Activated CD8-positive, alpha-beta memory T cell treated with anti-CD3 and anti-CD28 coated beads, Interleukin-2, amount 50 U/mL, for 4 hours (primary cell): ENCODE data around the gene CENPT.

Source experiments
- DNase-seq: peaks from one replicate; pipeline ENCODE4 v3.0.0-alpha.2; 2020

CENPT gene

DNA sequence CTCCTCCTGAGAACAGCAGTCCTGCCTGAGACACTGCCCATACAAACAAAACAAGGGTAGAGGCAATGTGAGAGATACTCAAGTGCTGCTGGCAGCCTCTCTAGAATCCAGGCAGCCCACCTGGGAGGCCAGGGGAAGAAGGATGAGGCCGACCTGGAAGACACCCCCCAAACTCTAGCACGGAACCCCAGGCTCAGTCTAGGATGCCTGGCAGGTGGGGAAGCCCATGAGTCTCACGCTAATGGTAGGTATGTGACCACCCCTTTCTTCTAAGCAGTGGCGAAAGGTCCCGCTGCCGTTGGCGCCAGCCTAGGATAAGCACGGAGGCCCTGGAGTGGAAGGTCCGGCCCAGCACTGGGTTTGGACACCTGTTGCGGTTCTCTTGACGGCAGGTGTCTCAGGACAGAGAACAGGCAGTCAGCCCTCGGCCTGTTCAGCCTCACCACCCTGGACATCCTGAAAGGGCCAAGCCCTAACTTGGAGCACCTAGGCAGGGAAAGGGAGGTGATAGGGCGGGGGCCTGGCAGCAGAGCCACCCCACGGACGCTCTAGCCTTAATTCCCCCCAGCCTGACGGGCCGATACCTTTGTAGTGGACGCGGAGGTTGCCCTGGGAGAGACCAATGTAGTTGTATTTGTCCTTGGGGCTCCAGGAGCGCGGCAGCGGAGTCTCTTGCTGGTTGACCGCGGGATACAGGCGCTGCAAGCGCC, 41.6 kb downstream of the CENPT start:
- DNase-seq: peak; percentile 19

GRCh38 chr16:67804853-67805542, 42.5 kb downstream of the CENPT start:
- no peak for DNase-seq

- DNase-seq: no peak
Measured at GRCh38 chr16:67803894-67804293, 43.6 kb downstream of the CENPT start.

GRCh38 chr16:67801883-67802282, 45.6 kb downstream of the CENPT start:
- peak; percentile 32 for DNase-seq

- DNase-seq: no peak
Measured at GRCh38 chr16:67801241-67801640, 46.3 kb downstream of the CENPT start.

DNA sequence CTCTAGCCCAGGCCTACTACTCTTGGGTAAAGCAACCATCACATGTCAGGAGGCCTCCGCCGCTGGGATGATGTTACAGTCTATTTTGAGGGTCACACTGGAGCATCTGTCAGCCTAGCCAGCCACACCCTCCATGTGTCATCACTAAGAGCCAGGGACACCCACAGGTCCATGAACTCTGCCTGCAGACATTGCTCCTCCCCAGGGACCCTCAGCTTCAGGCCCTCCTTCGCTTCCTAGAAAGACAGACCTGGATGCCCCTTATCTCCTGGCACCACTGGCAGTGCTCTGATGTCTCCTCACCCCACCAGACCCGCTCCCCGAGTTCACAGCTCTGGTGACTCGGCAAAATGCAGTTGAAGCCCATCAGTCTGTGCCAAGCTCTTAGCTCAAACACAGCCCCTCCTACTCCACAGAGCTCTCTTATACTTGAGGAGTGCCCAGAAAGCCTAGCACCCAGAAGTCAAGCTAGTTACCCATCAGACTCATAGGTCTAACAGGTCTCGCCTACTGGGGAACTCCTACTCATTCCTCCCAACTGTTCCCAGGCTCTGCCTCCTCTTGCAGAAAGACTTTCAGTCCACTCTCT, 47.1 kb downstream of the CENPT start:
- DNase-seq: no peak

DNA sequence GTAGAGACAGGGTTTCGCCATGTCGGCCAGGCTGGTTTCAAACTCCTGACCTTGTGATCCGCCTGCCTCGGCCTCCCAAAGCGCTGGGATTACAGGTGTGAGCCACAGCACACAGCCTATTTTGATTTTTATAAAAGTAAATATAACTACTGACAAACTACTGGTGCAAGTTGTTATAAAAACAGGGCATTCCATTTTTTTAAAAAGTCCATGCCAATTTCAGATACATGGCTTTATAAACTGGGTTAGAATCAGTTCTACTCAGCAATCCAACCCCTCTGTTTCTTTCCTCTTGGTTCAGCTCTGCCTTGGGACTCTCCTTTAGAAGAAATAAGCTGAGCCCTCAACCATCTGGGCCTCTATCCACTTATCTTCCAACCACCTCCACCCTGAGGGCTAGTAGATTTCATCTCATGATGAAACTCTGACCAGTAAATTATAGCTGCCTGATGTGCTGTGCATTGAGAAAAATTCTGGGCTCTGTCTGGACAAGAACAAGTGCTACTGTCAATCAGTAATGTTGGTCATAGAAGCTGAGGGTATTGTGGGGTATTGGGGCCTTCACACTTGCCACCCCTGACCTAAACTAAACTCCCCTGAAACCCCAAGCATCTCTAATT, 51.3 kb downstream of the CENPT start:
- DNase-seq: no peak

DNA sequence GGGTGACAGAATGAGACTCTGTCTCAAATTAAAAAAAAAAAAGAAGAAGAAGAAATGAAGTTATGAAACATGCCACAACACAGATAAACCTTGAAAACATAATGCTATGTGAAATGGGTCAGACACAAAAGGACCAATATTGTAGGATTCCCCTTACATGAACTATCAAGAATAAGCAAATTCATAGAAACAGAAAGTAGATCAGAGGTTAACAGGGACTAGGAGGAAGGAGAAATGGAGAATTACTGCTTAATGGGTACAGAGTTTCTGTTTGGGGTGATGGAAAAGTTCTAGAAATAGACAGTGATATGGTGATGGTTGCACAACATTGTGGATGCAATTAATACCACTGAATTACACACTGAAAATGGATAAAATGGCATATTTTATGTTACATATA, 57.4 kb downstream of the CENPT start:
- no peak for DNase-seq

DNA sequence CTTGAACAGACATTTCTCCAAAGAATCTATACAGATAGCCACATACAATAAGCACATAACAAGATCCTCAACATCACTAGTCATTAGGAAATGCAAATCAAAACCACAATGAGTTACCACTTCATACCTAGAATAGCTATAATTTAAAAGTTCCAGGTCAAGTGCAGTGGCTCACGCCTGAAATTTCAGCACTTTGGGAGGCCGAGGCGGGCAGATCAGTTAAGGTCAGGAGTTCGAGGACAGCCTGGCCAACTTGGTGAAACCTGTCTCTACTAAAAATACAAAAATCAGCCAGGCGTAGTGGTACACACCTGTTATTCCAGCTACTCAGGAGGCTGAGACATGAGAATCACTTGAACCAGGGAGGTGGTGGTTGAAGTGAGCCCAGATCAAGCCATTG, 61.0 kb downstream of the CENPT start:
- no peak for DNase-seq

GRCh38 chr16:67783353-67783725, 64.2 kb downstream of the CENPT start:
- DNase-seq: no peak

DNA sequence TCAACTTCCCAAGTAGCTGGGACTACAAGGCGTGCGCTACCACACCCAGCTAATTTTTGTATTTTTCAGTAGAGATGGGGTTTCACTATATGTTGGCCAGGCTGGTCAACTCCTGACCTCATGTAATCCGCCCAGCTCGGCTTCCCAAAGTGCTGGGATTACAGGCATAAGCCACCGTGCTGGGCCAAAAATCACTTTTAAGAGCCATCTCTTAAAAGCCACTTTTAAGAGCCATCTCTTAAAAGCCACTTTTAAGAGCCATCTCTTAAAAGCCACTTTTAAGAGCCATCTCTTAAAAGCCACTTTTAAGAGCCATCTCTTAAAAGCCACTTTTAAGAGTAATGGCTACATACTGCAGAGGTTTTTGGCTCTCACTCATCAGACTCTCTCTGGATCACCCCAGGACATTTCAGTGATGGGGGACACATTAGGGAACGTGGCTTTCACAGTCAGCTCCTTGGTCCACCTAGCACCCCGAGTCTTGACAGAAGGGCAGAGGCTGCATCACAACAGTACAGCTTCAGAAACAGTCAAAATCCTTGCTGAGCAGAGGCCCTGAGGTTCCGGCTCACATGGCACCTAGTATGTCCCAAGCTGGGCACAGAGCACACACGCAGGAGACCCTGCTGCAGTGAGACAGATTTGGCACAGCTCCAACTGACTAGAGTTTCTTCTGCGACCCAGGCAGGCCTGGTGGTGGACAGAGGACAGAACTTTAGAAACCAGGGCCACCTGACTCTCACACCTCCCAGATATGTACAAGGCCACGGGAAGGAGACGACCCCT, 64.7 kb downstream of the CENPT start:
- DNase-seq: no peak

GRCh38 chr16:67781565-67781921, 66.0 kb downstream of the CENPT start:
- no peak for DNase-seq

- DNase-seq: no peak
Measured at GRCh38 chr16:67780847-67781564, 66.5 kb downstream of the CENPT start.

- DNase-seq: no peak
Measured at GRCh38 chr16:67779256-67780014, 68.1 kb downstream of the CENPT start.
